ENCODE results near the gene RPP14. TPM values are rescaled to one million over a fixed set of nuclear protein-coding genes. Genes with fewer than 3 reads are reported as not detected.

The RPP14 gene
- total and polyA plus RNA-seq, 9 donors = 14.3 to 24.6 (median 19.0) TPM

DNA sequence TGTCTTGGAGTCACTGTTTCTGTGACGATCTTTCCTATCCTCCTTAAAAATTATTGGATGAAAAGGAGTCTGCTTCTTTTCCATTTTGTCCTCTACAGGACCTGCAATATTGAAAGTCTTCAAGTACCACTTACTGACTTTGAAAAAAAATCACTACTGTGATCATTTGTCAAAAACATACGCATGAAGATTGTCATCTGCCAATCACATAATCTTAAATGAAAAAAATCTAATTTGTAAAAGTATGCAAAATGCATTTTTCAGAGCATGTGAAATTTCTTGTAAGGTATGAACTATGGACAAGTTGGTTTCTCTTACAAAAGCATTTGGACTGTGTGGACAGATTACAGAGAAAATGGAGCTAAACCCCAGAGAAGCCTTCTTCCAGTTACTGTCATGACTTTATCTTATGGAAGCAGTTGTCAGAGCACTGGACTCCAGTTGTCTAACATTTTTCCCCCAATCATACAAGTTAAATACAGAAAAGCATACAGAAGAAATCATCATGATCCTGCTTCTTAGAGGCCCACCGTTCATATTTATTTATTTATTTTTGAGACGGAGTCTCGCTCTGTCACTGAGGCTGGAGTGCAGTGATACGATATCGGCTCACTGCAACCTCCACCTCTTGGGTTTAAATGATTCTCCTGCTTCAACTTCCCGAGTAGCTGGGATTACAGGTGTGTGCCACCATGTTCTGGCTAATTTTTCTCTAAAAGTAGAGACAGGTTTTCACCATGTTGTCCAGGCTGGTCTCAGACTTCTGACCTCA, 23.3 kb downstream of the RPP14 start:
- Histone ChIP-seq H3K4me3 (ENCODE audit: low read length) (no peak overlapping the region), H3K27me3 (ENCODE audit: control insufficient read depth, insufficient read depth, low read length) (no peaks in the 10 kb centered on the region), H3K27ac (ENCODE audit: low read length) (no peak overlapping the region), H3K36me3 (ENCODE audit: control insufficient read depth, insufficient read depth, low read length) (no peaks in the 10 kb centered on the region), H3K9me3 (replicated peaks; ENCODE audit: control insufficient read depth, low read depth, low read length) (no peaks in the 10 kb centered on the region), H3K4me1 (ENCODE audit: control insufficient read depth, insufficient read depth, low read length) (peaks cover 8% of the 10 kb centered on the region)
- WGBS (ENCODE audit: insufficient coverage) = 100% methylated on average over 1 of the region's 8 CpGs
- no peak for DNase-seq

DNA sequence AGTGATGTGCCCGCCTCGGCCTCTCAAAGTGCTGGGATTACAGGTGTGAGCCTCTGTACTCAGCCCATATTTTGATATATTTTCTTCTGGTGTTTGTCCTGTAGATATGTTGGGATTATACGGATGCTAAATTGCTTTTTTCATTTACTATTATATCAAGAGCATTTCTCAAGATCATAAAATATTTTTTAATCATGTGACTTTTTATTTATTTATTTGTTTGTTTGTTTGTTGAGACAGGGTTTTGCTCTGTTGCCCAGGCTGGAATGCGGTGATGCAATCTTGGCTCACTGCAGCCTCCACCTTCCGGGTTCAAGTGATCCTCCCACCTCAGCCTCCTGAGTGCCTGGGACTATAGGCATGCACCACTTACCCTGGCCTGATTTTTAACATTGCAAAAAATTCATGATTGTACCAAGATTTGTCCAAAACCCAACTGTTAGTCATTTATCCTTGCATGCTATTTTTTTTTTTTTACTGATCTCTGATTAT, 23.9 kb downstream of the RPP14 start:
- no peaks in the 10 kb centered on the region for H3K36me3 ChIP-seq (ENCODE audit: control insufficient read depth, insufficient read depth, low read length)
- peaks cover 8% of the 10 kb centered on the region for H3K4me1 ChIP-seq (ENCODE audit: control insufficient read depth, insufficient read depth, low read length)
- DNase-seq = no peak
- 90% methylated on average over 2 of the region's 5 CpGs for WGBS (ENCODE audit: insufficient coverage)
- no peak overlapping the region for H3K4me3 ChIP-seq (ENCODE audit: low read length)
- H3K27me3 ChIP-seq (ENCODE audit: control insufficient read depth, insufficient read depth, low read length) = no peaks in the 10 kb centered on the region
- no peaks in the 10 kb centered on the region for H3K9me3 ChIP-seq (replicated peaks; ENCODE audit: control insufficient read depth, low read depth, low read length)
- H3K27ac ChIP-seq (ENCODE audit: low read length) = no peak overlapping the region

- no CpG with 5 or more reads among the region's 4 CpGs for WGBS (ENCODE audit: insufficient coverage)
- H3K4me3 ChIP-seq (ENCODE audit: low read length) = no peak overlapping the region
- H3K27me3 ChIP-seq (ENCODE audit: control insufficient read depth, insufficient read depth, low read length) = no peaks in the 10 kb centered on the region
- no peaks in the 10 kb centered on the region for H3K36me3 ChIP-seq (ENCODE audit: control insufficient read depth, insufficient read depth, low read length)
- no peaks in the 10 kb centered on the region for H3K9me3 ChIP-seq (replicated peaks; ENCODE audit: control insufficient read depth, low read depth, low read length)
- no peak for DNase-seq
- peaks cover 8% of the 10 kb centered on the region for H3K4me1 ChIP-seq (ENCODE audit: control insufficient read depth, insufficient read depth, low read length)
- no peak overlapping the region for H3K27ac ChIP-seq (ENCODE audit: low read length)
Measured at GRCh38 chr3:58331593-58332152, 25.6 kb downstream of the RPP14 start.

- peak within 1 kb of the TSS; percentile 66 for H3K4me3 ChIP-seq (ENCODE audit: low read length)
- WGBS (ENCODE audit: insufficient coverage) = under 1% methylated on average over 71 of the region's 79 CpGs
- H3K9me3 ChIP-seq (replicated peaks; ENCODE audit: control insufficient read depth, low read depth, low read length) = no peaks in the 10 kb centered on the region
- peaks cover 8% of the 10 kb centered on the region for H3K4me1 ChIP-seq (ENCODE audit: control insufficient read depth, insufficient read depth, low read length)
- peak; percentile 94 for DNase-seq
- H3K36me3 ChIP-seq (ENCODE audit: control insufficient read depth, insufficient read depth, low read length) = no peaks in the 10 kb centered on the region
- peak within 1 kb of the TSS; percentile 31 for H3K27ac ChIP-seq (ENCODE audit: low read length)
- no peaks in the 10 kb centered on the region for H3K27me3 ChIP-seq (ENCODE audit: control insufficient read depth, insufficient read depth, low read length)
Measured at GRCh38 chr3:58332575-58333188, 26.6 kb downstream of the RPP14 start, which contains the start of gene PXK. PXK (plus strand) TSS chr3:58332892; CDS start chr3:58332989, 97 bp downstream.

DNA sequence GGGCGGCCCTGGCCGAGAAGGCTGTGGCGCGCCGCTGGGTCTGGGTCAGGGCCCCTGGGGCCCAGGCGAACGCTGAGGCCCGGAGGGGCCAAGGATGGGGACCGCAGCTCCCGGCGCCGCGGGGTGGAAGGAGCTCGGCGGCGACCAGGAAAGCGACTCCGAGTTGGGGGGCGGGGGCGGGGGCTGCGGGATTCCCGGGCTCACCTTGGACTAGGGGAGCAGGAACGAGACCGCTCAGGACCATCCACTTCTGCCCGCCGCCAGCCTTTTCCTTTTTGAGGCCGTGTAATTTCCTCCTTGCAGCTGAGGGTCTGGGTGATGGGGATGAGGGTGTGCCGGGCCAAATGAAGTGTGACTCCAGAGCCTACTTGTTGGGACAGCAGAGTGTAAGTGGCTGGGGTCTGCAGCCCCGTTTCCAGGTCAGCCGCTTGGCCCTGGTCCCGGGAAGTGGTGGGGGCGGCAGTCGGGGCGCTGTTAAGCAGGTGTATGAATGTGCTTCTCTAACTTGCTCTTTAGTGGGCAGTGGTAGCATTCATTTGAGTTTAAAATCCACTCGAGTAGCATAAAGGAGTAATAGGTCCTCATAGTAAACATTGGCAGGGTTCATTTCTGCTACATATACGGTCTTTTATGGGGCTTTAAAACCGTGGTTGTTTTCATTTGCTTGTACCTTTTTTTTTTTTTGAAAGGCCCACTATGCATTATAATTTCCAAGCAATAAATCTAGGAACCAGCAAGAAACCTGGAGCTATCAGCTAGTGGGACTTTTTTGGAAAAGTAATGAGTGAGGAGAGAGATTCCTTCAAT, 27.4 kb downstream of the RPP14 start:
- H3K36me3 ChIP-seq (ENCODE audit: control insufficient read depth, insufficient read depth, low read length) = no peaks in the 10 kb centered on the region
- H3K27me3 ChIP-seq (ENCODE audit: control insufficient read depth, insufficient read depth, low read length) = no peaks in the 10 kb centered on the region
- WGBS (ENCODE audit: insufficient coverage) = under 1% methylated on average over 24 of the region's 37 CpGs
- H3K4me3 ChIP-seq (ENCODE audit: low read length) = peak overlapping the region; percentile 66
- H3K4me1 ChIP-seq (ENCODE audit: control insufficient read depth, insufficient read depth, low read length) = peaks cover 8% of the 10 kb centered on the region
- peak; percentile 65 for DNase-seq
- peak overlapping the region; percentile 31 for H3K27ac ChIP-seq (ENCODE audit: low read length)
- no peaks in the 10 kb centered on the region for H3K9me3 ChIP-seq (replicated peaks; ENCODE audit: control insufficient read depth, low read depth, low read length)

- Histone ChIP-seq H3K27me3 (ENCODE audit: control insufficient read depth, insufficient read depth, low read length) (no peaks in the 10 kb centered on the region), H3K4me1 (ENCODE audit: control insufficient read depth, insufficient read depth, low read length) (peaks cover 8% of the 10 kb centered on the region), H3K36me3 (ENCODE audit: control insufficient read depth, insufficient read depth, low read length) (no peaks in the 10 kb centered on the region), H3K9me3 (replicated peaks; ENCODE audit: control insufficient read depth, low read depth, low read length) (no peaks in the 10 kb centered on the region), H3K27ac (ENCODE audit: low read length) (no peak overlapping the region), H3K4me3 (ENCODE audit: low read length) (peak overlapping the region; percentile 66)
- no peak for DNase-seq
- 40% methylated on average over 1 of the region's 4 CpGs for WGBS (ENCODE audit: insufficient coverage)
Measured at GRCh38 chr3:58334013-58334321, 27.9 kb downstream of the RPP14 start.

DNA sequence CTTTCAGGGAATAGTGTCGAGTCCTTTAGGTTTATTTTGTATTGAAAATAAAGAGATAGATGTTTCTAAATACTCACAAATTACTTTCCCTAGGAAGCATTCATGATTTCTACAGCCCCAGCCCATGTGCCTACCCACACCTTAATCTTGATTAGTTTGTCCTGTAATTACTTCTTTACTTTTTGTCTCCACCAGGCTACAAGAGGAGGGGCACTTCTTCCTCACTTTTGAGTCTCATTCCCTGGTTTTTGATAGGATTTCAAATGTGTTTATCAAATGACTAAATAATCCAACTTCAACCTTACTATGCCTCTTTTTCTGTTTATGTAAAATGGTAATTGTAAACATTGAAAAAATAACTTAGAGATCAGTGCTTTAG, 28.4 kb downstream of the RPP14 start:
- Histone ChIP-seq H3K9me3 (replicated peaks; ENCODE audit: control insufficient read depth, low read depth, low read length) (no peaks in the 10 kb centered on the region), H3K4me1 (ENCODE audit: control insufficient read depth, insufficient read depth, low read length) (peaks cover 8% of the 10 kb centered on the region), H3K27ac (ENCODE audit: low read length) (no peak overlapping the region), H3K36me3 (ENCODE audit: control insufficient read depth, insufficient read depth, low read length) (no peaks in the 10 kb centered on the region), H3K27me3 (ENCODE audit: control insufficient read depth, insufficient read depth, low read length) (no peaks in the 10 kb centered on the region), H3K4me3 (ENCODE audit: low read length) (no peak overlapping the region)
- no CpG with 5 or more reads among the region's 1 CpG for WGBS (ENCODE audit: insufficient coverage)
- no peak for DNase-seq

- Histone ChIP-seq H3K36me3 (ENCODE audit: control insufficient read depth, insufficient read depth, low read length) (no peaks in the 10 kb centered on the region), H3K9me3 (replicated peaks; ENCODE audit: control insufficient read depth, low read depth, low read length) (no peaks in the 10 kb centered on the region), H3K27ac (ENCODE audit: low read length) (peak overlapping the region; percentile 85), H3K4me3 (ENCODE audit: low read length) (no peak overlapping the region), H3K27me3 (ENCODE audit: control insufficient read depth, insufficient read depth, low read length) (no peaks in the 10 kb centered on the region), H3K4me1 (ENCODE audit: control insufficient read depth, insufficient read depth, low read length) (peaks cover 8% of the 10 kb centered on the region)
- no CpG with 5 or more reads among the region's 1 CpG for WGBS (ENCODE audit: insufficient coverage)
- no peak for DNase-seq
Measured at GRCh38 chr3:58335652-58335947, 29.6 kb downstream of the RPP14 start.

DNA sequence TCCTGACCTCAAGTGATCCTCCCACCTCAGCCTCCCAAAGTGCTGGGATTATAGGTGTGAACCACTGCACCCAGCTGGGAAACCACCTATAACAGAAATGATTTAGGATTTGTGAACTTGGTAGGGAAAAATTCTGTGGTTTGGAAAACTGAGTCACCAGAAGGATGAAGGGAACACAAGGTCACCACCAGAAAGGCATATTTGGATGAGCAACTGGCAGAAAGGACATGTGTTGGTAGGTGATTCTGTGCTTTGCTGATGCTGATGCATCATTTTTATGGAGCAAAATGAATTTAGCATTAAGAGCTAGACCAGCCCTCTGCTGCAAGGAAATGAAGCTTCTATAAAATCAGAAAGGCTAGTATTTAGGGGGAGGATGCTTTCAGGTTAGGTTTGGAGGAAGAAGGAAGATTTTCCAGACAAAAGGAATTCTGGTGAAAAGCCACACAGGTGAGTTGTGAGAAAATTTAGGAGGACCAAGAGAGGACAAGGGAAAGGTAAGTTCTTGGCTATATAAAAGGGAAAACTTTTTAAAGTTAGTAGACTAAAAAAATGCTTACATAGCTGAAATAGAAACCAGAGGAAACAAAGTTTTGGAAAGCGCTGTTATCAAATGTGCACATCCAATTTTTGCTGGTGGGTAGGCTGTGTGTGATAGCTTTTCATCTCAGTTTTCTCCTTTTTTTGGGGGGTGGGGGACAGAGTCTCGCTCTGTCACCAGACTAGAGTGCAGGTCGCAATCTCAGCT, 30.3 kb downstream of the RPP14 start:
- H3K9me3 ChIP-seq (replicated peaks; ENCODE audit: control insufficient read depth, low read depth, low read length) = no peaks in the 10 kb centered on the region
- H3K27ac ChIP-seq (ENCODE audit: low read length) = no peak overlapping the region
- WGBS (ENCODE audit: insufficient coverage) = 100% methylated on average over 1 of the region's 3 CpGs
- H3K4me3 ChIP-seq (ENCODE audit: low read length) = no peak overlapping the region
- H3K4me1 ChIP-seq (ENCODE audit: control insufficient read depth, insufficient read depth, low read length) = peaks cover 8% of the 10 kb centered on the region
- H3K36me3 ChIP-seq (ENCODE audit: control insufficient read depth, insufficient read depth, low read length) = no peaks in the 10 kb centered on the region
- no peak for DNase-seq
- no peaks in the 10 kb centered on the region for H3K27me3 ChIP-seq (ENCODE audit: control insufficient read depth, insufficient read depth, low read length)
